GM12801 (cell line): ENCODE results near the gene PRRC2B.

Experiments used
- CTCF ChIP-seq: IDR thresholded peaks from one replicate; pipeline ENCODE4 v1.5.1; 2011; ENCODE audit warnings: control low read depth; ENCODE audit not compliant: insufficient read length; ENCODE audit errors: extremely low read depth

Gene PRRC2B

GRCh38 chr9:131407717-131408195 lies 13.9 kb downstream of the PRRC2B start:
- no peak for TF ChIP-seq CTCF

- no peak for TF ChIP-seq CTCF
Measured at GRCh38 chr9:131409458-131409992, 15.6 kb downstream of the PRRC2B start.

- no peak for TF ChIP-seq CTCF
Measured at GRCh38 chr9:131410044-131410491, 16.2 kb downstream of the PRRC2B start.

- TF ChIP-seq CTCF, result no peak
Measured at GRCh38 chr9:131411719-131412681, 18.1 kb downstream of the PRRC2B start.

- TF ChIP-seq CTCF, result no peak
Measured at GRCh38 chr9:131416509-131416908, 22.6 kb downstream of the PRRC2B start.

- no peak for TF ChIP-seq CTCF
Measured at GRCh38 chr9:131417264-131418142, 23.6 kb downstream of the PRRC2B start.
